SK-N-SH (cell line): ENCODE results near the gene GDE1. TPM values are rescaled to one million over a fixed set of nuclear protein-coding genes. Genes with fewer than 3 reads are reported as not detected.
"Not testable (repeated sequence)": the region's sequence is repeated elsewhere in the genome, so short reads cannot be mapped to it uniquely, and the experiment has no call there.

Source experiments
- CTCF ChIA-PET: fragments of 300-600, 350-600 bp; formaldehyde crosslinking; extraction: SDS; loops from one replicate; lab custom pipeline; 2021; lab: Yijun Ruan, JAX
- POLR2A ChIA-PET: fragments of 350-600 bp; sonication (Branson Sonifier 250); formaldehyde crosslinking; extraction: SDS; loops from one replicate; lab custom pipeline; 2020; ENCODE audit warnings: antibody characterized with exemption, inconsistent platforms; lab: Yijun Ruan, JAX
- DNase-seq: peaks from one replicate; pipeline ENCODE4 v3.0.0; 2012
- H2AFZ ChIP-seq: fragments of 200-600 bp; sonication (generic); 2 replicates; pipeline ENCODE4 v1.8.1; 2016; ENCODE audit warnings: antibody characterized with exemption, mild to moderate bottlenecking, low read depth
- H3F3A ChIP-seq: fragments of 200-600 bp; sonication (generic); replicated peaks from 2 replicates; pipeline ENCODE3; 2016; ENCODE audit warnings: antibody characterized with exemption, mild to moderate bottlenecking; ENCODE audit not compliant: insufficient read depth
- H3K27ac ChIP-seq, 2 experiments: fragments of 200-500 bp in 1 of 2; fragments of 200-600 bp in 1 of 2; sonication (Bioruptor generic) in 1 of 2; sonication (generic), shearing (Covaris generic) in 1 of 2; 2 replicates each; pipeline versions ENCODE4 v1.5.1 to v1.6.1; 2014 to 2016; ENCODE audit warnings: low read depth in 2 of 2, inconsistent platforms in 1 of 2, low read length in 1 of 2, mild to moderate bottlenecking in 1 of 2, mixed read lengths in 1 of 2
- H3K27me3 ChIP-seq: fragments of 200-600 bp; sonication (generic), shearing (Covaris generic); 2 replicates; pipeline ENCODE4 v1.6.1; 2016; ENCODE audit warnings: mixed run types; ENCODE audit not compliant: insufficient read depth
- H3K36me3 ChIP-seq, 2 experiments: fragments of 200-500 bp in 1 of 2; fragments of 200-600 bp in 1 of 2; sonication (Bioruptor generic) in 1 of 2; sonication (generic) in 1 of 2; replicated peaks in 1 of 2; 2 replicates each; pipeline versions ENCODE3 to v1.5.1; 2014 to 2016; ENCODE audit warnings: low read length in 1 of 2, mild to moderate bottlenecking in 1 of 2; ENCODE audit not compliant: insufficient read depth in 2 of 2, control insufficient read depth in 1 of 2
- H3K4me1 ChIP-seq, 2 experiments: fragments of 200-500 bp in 1 of 2; fragments of 200-600 bp in 1 of 2; sonication (Bioruptor generic) in 1 of 2; sonication (generic), shearing (Covaris generic) in 1 of 2; 2 replicates each; pipeline versions ENCODE4 v1.5.1 to v1.6.1; 2014 to 2016; ENCODE audit warnings: low read depth in 1 of 2, low read length in 1 of 2, mixed run types in 1 of 2; ENCODE audit not compliant: insufficient read depth in 2 of 2, control insufficient read depth in 1 of 2
- H3K4me2 ChIP-seq: fragments of 200-600 bp; sonication (generic), shearing (Covaris generic); 2 replicates; pipeline ENCODE4 v1.6.1; 2017; ENCODE audit warnings: mixed run types
- H3K4me3 ChIP-seq, 2 experiments: fragments of 200-500 bp in 1 of 2; fragments of 200-600 bp in 1 of 2; sonication (Bioruptor generic) in 1 of 2; sonication (generic), shearing (Covaris generic) in 1 of 2; 2 replicates each; pipeline versions ENCODE4 v1.5.1 to v1.8.1; 2014 to 2016; ENCODE audit warnings: low read depth in 2 of 2, inconsistent platforms in 1 of 2, low read length in 1 of 2, mild to moderate bottlenecking in 1 of 2, mixed read lengths in 1 of 2, moderate library complexity in 1 of 2
- H3K79me2 ChIP-seq: fragments of 200-600 bp; sonication (generic); 2 replicates; pipeline ENCODE4 v1.8.1; 2017; ENCODE audit warnings: mild to moderate bottlenecking; ENCODE audit not compliant: insufficient read depth
- H3K9ac ChIP-seq: fragments of 200-600 bp; sonication (generic); 2 replicates; pipeline ENCODE4 v1.6.1; 2017; ENCODE audit warnings: mixed run types
- H3K9me2 ChIP-seq: fragments of 200-600 bp; sonication (generic); 2 replicates; pipeline ENCODE4 v1.6.1; 2017; ENCODE audit warnings: mixed run types
- H3K9me3 ChIP-seq: fragments of 200-600 bp; sonication (generic); 2 replicates; pipeline ENCODE4 v1.6.1; 2017; ENCODE audit warnings: mixed run types, mild to moderate bottlenecking, moderate library complexity
- H4K20me1 ChIP-seq: fragments of 200-600 bp; sonication (generic); 2 replicates; pipeline ENCODE4 v1.6.1; 2017; ENCODE audit warnings: mild to moderate bottlenecking, mixed run types; ENCODE audit not compliant: insufficient read depth
- CHD2 ChIP-seq: fragments of 150-350 bp; IDR thresholded peaks from 2 replicates; pipeline ENCODE4 v1.6.1; 2018; ENCODE audit warnings: low read length; ENCODE audit not compliant: partially characterized antibody
- FOSL2 ChIP-seq: IDR thresholded peaks from 2 replicates; pipeline ENCODE4 v1.4.0; 2012; ENCODE audit warnings: low read depth, mild to moderate bottlenecking, moderate library complexity, borderline replicate concordance
- FOXJ3 ChIP-seq: sonication (generic); formaldehyde crosslinking; IDR thresholded peaks from 2 replicates; pipeline ENCODE4 v1.5.1; 2020; ENCODE audit warnings: mild to moderate bottlenecking, missing genetic modification reagents
- GABPA ChIP-seq: IDR thresholded peaks from 2 replicates; pipeline ENCODE4 v1.4.0; 2012; ENCODE audit warnings: low read depth, mild to moderate bottlenecking
- GATA2 ChIP-seq: sonication (generic); formaldehyde crosslinking; IDR thresholded peaks from 2 replicates; pipeline ENCODE4 v1.5.0; 2020; ENCODE audit warnings: mild to moderate bottlenecking, missing genetic modification reagents
- JUND ChIP-seq: IDR thresholded peaks from 2 replicates; pipeline ENCODE4 v1.4.0; 2012
- NRF1 ChIP-seq: IDR thresholded peaks from 2 replicates; pipeline ENCODE4 v1.6.1; 2012; ENCODE audit warnings: low read depth, mild to moderate bottlenecking, low read length
- SIN3A ChIP-seq: IDR thresholded peaks from 2 replicates; pipeline ENCODE4 v1.6.1; 2012; ENCODE audit warnings: low read depth, mild to moderate bottlenecking, low read length, moderate library complexity, borderline replicate concordance
- TAF1 ChIP-seq: IDR thresholded peaks from 2 replicates; pipeline ENCODE4 v1.6.1; 2012; ENCODE audit warnings: low read depth, mild to moderate bottlenecking, low read length, moderate library complexity, borderline replicate concordance
- WGBS: methylation state at CpG from one replicate; pipeline ENCODE4 v1.1.6; 2017; ENCODE audit warnings: low lambda C conversion rate; 5-methylcytosine and 5-hydroxymethylcytosine counted together
- polyA plus RNA-seq, 3 experiments: library from polyadenylated mRNA; depleted of rRNA; stranded (reverse); fragments of >200 nt; gene quantifications; 2 replicates each; pipeline ENCODE4 v1.2.3, GENCODE V29; 2012
- TF ChIP-seq, protein P1 (sequence below): IDR thresholded peaks from 2 replicates; pipeline ENCODE4 v1.6.1; 2012; ENCODE audit warnings: mild to moderate bottlenecking, low read depth, low read length, moderate library complexity

The GDE1 gene
- polyA plus RNA-seq, 1 of the 3 experiments (the other 2 are of a cell fraction), result 37.0 TPM

- no peaks in the 10 kb centered on the region for H3K9me2 ChIP-seq
- no peaks in the 10 kb centered on the region for H3K79me2 ChIP-seq
- no peak overlapping the region for H3K9ac ChIP-seq
- no peak overlapping the region for H3K27ac ChIP-seq
- no peaks in the 10 kb centered on the region for H3K27me3 ChIP-seq
- CTCF ChIA-PET, result interaction anchor here (1.0 to 1.1 kb wide), 2 partner anchors 11 to 105 kb away, joined by 3 read pairs; no protein-coding TSS in a partner anchor
- H3K4me3 ChIP-seq, result no peak overlapping the region
- TF ChIP-seq FOXJ3 (CRISPR knock-in tag) (no peak), SIN3A (no peak), GATA2 (CRISPR knock-in tag) (no peak), TAF1 (no peak), FOSL2 (no peak), NRF1 (no peak)
- TF ChIP-seq, protein P1, sequence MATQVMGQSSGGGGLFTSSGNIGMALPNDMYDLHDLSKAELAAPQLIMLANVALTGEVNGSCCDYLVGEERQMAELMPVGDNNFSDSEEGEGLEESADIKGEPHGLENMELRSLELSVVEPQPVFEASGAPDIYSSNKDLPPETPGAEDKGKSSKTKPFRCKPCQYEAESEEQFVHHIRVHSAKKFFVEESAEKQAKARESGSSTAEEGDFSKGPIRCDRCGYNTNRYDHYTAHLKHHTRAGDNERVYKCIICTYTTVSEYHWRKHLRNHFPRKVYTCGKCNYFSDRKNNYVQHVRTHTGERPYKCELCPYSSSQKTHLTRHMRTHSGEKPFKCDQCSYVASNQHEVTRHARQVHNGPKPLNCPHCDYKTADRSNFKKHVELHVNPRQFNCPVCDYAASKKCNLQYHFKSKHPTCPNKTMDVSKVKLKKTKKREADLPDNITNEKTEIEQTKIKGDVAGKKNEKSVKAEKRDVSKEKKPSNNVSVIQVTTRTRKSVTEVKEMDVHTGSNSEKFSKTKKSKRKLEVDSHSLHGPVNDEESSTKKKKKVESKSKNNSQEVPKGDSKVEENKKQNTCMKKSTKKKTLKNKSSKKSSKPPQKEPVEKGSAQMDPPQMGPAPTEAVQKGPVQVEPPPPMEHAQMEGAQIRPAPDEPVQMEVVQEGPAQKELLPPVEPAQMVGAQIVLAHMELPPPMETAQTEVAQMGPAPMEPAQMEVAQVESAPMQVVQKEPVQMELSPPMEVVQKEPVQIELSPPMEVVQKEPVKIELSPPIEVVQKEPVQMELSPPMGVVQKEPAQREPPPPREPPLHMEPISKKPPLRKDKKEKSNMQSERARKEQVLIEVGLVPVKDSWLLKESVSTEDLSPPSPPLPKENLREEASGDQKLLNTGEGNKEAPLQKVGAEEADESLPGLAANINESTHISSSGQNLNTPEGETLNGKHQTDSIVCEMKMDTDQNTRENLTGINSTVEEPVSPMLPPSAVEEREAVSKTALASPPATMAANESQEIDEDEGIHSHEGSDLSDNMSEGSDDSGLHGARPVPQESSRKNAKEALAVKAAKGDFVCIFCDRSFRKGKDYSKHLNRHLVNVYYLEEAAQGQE, result no peak
- H3K4me2 ChIP-seq, result no peak overlapping the region
- POLR2A ChIA-PET, result interaction anchor here (1.3 kb wide), 1 partner anchor 10 kb away, joined by 4 read pairs; no protein-coding TSS in a partner anchor
- H3K9me3 ChIP-seq, result no peaks in the 10 kb centered on the region
- H3F3A ChIP-seq, result peaks cover 14% of the 10 kb centered on the region
- peaks cover 55 to 75% of the 10 kb centered on the region in 2 experiments for H3K36me3 ChIP-seq
- H3K4me1 ChIP-seq, result no peaks in the 10 kb centered on the region; a peak in 1 of 4 replicates
- no peak for DNase-seq
- H4K20me1 ChIP-seq, result no peaks in the 10 kb centered on the region
- no peak overlapping the region for H2AFZ ChIP-seq
Observed at GRCh38 chr16:19549673-19550072, 27.8 kb upstream of the GDE1 start.

DNA sequence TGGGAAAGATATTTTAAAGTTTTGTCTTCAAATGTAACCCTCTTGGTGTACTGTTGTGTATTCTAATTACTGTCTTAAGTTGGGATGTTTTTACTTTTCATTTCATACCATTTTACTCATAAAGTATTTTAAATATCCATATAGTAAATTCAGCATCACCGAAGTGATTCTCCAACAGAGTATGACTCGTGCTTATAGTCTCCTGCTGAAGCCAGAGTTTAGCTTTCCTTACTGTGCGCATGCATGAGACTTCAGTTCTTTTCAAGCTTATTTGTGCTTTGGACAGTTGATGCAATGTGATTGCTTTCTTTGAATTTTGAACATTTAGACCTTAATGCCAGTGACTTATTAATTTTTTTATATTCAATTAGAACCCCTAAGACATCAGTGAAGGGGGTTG lies 26.2 kb upstream of the GDE1 start:
- no peak overlapping the region for H3K4me2 ChIP-seq
- CTCF ChIA-PET, result no interaction called here
- POLR2A ChIA-PET, result interaction anchor here (0.5 to 1.3 kb wide), 2 partner anchors 9 to 23 kb away, joined by 4 read pairs; no protein-coding TSS in a partner anchor
- DNase-seq, result no peak
- no peak overlapping the region; a peak in 1 of 4 replicates for H3K27ac ChIP-seq
- H3F3A ChIP-seq, result peaks cover 4% of the 10 kb centered on the region
- no peaks in the 10 kb centered on the region for H4K20me1 ChIP-seq
- no peaks in the 10 kb centered on the region for H3K79me2 ChIP-seq
- 96% methylated on average over 3 of the region's 3 CpGs for WGBS
- peaks cover 64 to 84% of the 10 kb centered on the region in 2 experiments for H3K36me3 ChIP-seq
- H3K4me1 ChIP-seq, result no peaks in the 10 kb centered on the region; a peak in 1 of 4 replicates
- no peak for TF ChIP-seq GABPA
- TF ChIP-seq JUND, result no peak
- no peak for TF ChIP-seq CHD2
- no peak overlapping the region for H3K9ac ChIP-seq
- no peaks in the 10 kb centered on the region for H3K27me3 ChIP-seq
- no peak overlapping the region for H2AFZ ChIP-seq
- no peak overlapping the region for H3K4me3 ChIP-seq
- no peaks in the 10 kb centered on the region for H3K9me2 ChIP-seq
- H3K9me3 ChIP-seq, result no peaks in the 10 kb centered on the region

- H3K79me2 ChIP-seq, H3K27me3 ChIP-seq, H3K27ac ChIP-seq, H3K9me2 ChIP-seq, H3K4me2 ChIP-seq, H4K20me1 ChIP-seq, H2AFZ ChIP-seq, H3K4me3 ChIP-seq, POLR2A ChIA-PET, H3K9ac ChIP-seq, H3F3A ChIP-seq, DNase-seq, H3K9me3 ChIP-seq, H3K4me1 ChIP-seq: not testable (repeated sequence)
- CTCF ChIA-PET, result interaction anchor here (0.7 to 2.2 kb wide), 2 partner anchors 11 to 19 kb away, joined by 4 to 8 read pairs; partner anchors contain the start of gene CCP110
- WGBS, result 79% methylated on average over 10 of the region's 10 CpGs
- peaks cover 57 to 73% of the 10 kb centered on the region in 2 experiments for H3K36me3 ChIP-seq
Observed at GRCh38 chr16:19543278-19543996, 21.5 kb upstream of the GDE1 start.
